Stimulated activated CD4-positive, alpha-beta T cell treated with anti-CD3 and anti-CD28 coated beads, Interleukin-1b, Interleukin-23, amount 100 ng/mL, for 4 hours (primary cell): ENCODE data around the gene HOMER3.
"Not testable (repeated sequence)": the region's sequence is repeated elsewhere in the genome, so short reads cannot be mapped to it uniquely, and the experiment has no call there.

Experiments used
- DNase-seq, 2 donors: peaks; one replicate each; pipeline ENCODE4 v3.0.0-alpha.2; 2020; ENCODE audit warnings: low read depth in 2 of 2

The HOMER3 gene

DNA sequence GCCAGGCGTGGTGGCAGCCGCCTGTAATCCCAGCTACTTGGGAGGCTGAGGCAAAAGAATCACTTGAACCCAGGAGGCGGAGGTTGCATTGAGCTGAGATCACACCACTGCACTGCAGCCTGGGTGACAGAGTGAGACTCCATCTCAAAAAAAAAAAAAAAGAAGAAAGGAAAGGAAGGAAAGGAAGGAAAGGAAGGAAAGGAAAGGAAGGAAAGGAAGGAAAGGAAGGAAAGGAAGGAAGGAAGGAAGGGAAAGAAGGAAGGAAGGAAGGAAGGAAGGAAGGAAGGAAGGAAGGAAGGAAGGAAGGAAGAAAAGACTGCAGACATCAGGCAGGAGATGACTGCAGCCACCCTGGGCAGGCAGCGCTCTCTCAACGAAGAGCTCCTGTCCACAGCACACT lies 38.5 kb downstream of the HOMER3 start:
- DNase-seq, result not testable (repeated sequence)

- DNase-seq, result no peak
Measured at GRCh38 chr19:18901491-18901890, 39.5 kb downstream of the HOMER3 start.

- no peak for DNase-seq
Measured at GRCh38 chr19:18900700-18901481, 40.1 kb downstream of the HOMER3 start.

GRCh38 chr19:18899624-18900560 lies 41.1 kb downstream of the HOMER3 start:
- DNase-seq, result no peak

DNA sequence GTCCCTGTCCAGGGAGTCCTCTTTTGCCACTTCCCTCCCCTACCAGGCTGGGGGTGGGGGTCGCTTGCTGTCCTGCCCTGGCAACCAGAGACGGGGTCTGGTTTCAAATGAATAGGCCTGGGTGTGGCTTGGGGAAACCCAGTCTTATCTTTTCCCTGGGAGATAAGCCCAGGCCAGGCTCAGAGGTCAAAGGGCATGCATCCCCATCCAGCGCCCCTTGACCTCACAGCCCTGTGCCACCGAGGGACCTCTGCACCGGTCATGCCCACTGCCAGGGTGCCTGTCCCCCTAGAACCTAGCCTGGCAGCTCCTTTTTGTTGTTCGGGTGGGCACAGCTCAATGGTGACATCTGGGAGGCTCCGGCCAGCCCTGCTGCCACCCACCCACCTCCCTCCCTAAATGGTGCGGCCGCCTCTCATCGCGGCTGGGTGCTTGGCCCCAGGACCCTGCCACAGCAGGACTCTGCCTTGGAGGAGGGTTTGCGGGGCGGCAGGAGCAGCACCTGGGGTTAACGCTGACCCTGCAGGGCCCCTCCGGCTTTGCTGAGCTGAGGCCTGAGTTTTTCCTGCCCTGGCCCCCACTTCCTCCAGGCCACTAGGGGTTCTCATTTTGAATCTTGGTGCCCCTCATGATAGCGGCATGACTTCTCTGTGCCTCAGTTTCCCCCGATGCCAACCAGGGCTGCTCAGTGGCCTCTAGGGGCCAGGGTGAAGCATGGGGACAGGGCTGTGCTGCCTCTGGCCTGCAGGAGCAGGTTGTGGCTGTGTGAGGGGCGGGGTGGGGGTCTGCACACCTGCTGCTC lies 42.2 kb downstream of the HOMER3 start:
- DNase-seq, result no peak

DNA sequence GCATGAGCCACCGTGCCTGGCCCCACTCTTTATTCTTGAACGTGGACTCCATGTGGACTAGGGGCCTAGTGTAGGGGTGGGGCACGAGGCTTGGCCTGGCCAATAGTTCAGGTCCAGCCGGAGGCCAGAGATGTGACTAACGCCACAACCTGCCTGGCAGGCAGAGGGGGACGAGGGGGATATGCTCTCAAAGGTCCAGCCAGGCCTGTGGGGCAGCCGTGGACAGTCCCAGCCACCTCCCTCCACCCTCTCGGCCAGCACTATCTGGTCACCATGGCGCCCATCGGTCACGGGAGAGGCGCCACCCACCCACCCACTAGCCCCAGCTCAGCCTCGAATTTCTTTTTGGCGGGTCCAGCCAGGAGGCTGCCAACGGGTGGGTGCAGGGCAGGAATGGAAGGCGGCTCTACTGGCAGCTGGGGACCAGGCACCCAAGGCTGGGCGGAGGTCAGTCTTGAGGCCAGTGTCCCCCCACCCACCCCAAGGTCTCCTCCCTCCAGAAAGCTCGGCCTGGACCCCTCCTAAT lies 42.9 kb downstream of the HOMER3 start:
- no peak for DNase-seq

DNA sequence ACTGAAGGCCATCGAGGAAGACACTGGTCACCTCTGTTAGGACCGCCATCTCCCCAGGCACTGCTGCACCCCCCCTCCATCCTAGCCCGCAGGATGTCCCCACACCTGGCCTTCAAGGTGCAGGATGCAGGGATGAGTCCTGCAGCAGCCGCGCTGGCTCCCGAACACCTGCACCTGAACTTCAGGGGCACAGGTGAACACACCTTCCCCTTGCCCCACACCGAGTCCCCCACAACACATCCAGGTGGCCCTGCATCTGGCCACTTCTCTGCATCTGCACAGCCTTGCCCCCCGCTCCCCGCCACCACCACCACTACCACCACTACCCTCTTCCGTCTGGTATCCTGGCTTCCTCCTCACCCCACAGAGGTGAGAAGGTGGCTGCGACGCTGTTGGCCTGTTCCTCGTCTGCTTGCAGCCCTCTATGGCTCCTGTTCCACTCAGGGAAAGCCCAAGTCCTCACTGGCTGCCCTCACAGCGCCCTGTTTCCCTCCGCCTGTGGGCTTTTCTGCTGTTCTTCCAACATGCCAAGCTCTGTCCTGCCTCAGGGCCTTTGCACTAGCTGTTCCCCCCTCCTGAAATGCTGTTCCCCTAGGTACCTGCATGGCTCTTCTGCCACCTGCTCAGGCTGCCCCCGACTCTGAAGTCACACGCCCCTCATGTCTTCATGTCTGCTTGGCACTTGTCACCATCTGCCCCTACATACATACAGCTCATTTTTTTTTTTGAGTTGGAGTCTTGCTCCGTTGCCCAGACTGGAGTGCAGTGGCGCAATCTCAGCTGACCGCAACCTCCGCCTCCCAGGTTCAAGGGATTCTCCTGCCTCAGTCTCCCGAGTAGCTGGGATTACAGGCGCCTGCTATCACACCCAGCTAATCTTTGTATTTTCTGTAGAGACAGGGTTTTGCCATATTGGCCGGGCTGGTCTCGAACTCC lies 43.7 kb downstream of the HOMER3 start:
- no peak for DNase-seq

DNA sequence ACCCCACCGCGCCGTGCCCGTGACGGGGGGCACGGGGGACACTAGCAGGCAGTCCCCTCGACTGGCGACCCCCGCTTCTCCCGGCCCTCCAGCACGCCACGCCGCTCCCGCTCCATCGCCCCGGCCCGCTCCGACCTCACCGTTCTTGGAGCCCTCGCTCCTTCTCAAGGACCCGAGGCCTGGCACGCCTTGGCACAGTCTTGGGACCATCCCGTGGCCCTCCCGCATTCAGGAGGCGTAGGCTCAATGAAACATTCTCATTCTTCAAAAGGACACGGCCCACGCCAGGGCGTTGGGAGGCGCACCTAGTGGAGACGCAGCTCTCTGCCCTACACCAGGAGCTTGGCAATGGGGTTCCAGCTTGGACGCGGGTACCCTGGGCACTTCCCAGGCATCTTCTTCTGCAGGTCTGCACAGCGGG lies 44.6 kb downstream of the HOMER3 start:
- DNase-seq, result no peak

- DNase-seq, result no peak
Measured at GRCh38 chr19:18895824-18896341, 45.1 kb downstream of the HOMER3 start, which contains the start of gene CERS1. TSS of gene CERS1 (minus strand) at chr19:18896158. CDS start at chr19:18896072, 86 bp downstream.

DNA sequence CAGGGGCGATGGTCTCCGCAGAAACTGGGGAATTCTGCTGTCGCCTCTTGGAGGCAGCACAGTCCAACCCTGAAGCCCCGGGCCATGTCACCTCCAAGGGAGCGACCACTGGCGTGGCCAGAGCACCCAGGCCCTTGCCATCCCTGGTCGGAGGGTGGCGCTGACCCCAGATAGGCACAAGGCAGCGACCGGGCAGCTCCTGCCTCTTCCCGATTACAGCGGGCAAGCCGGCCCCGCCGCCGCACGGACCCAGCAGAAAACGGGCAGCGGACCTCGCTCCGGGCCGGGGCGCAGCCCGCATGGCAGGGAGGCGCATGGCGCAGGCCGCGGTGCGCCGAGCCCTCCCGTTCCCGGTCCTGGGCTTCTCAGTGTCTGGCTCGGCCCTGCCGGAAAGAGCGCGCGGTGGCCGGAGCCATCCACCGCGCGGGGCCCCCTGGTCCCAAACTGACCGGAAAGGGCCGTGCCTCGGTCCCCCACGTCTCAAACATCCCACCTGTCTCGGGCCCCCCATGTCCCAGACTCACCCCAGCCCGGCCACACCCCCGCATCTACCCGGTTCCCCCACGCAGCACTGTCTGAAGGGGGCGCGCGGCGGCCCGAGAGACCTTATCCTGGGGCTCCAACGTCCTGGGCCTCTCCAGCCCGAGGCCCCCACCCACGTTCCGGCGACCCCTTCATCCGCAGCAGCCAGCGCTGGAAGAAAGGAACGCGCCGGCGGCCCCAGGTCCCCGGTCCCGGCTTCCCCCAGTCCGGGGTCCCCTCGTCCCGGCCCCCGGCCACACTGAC lies 45.8 kb downstream of the HOMER3 start:
- no peak for DNase-seq

DNA sequence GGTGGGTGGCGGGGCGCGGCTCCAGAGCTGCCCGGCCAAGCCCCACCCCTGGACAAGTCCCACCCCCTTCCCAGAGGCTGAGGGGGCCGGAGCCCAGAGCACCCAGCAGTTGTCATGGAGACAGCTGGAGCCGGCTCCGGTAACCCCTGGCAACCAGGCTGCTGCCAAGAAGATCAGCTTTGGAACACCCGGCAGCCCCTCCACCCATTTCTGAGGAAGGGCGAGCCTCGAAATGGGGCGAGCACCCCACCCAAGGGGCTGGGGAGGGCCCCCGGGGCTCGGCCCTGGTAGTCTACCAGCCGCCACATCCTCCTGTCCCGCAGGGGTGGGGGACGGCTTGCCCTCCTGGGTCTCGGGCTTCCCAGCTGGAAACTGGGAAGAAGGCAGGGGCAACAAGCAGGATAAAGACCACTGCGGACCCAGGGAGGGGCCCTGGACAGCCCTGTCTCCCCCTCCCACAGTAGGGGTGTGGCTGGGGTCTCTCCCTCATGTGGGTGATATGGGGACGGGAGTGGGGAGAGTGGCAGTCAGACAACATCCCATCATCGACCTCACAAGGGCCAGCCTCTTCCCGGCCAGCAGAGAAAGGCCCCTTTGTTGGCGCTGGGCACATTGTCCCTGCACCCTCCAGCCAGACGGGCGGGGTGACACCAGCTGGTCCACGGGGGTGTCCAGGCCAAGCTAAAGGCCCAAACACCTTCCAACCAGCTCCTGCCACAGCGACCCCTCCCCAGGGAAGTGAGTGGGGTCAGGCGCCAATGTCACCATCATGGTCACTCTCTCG lies 46.6 kb downstream of the HOMER3 start:
- no peak for DNase-seq

DNA sequence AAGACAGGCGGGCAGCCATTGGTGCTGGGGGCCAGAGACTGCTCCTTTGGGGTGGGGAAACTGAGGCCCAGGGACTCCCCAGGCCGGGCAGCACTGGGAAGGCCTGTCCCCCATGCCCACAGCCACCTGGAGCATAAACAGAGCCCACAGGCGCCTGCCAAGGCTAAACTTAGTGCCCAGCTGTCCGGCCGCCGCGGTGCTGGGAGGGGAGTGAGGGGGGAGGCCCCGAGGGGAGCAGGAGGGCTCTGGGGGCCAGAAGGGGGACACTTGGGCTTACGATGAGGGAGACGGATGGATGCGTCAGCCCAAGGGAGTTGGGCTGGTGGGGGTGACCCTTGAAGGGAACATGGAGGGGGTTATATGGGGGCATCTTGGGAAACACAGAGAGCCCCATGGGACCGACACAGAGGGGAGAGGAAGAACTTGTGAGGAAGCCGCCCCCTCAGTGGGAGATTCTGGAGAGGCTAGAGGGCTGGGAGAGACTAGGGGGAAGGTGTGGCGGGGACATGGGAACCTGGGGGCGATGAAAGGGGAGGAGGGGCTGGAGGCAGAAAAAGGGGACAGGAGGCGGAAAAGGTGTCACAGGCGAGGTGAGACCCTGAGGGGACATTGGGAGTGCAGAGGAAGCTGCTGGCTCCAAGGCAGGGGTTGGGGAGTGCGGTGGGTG lies 47.3 kb downstream of the HOMER3 start:
- no peak for DNase-seq

DNA sequence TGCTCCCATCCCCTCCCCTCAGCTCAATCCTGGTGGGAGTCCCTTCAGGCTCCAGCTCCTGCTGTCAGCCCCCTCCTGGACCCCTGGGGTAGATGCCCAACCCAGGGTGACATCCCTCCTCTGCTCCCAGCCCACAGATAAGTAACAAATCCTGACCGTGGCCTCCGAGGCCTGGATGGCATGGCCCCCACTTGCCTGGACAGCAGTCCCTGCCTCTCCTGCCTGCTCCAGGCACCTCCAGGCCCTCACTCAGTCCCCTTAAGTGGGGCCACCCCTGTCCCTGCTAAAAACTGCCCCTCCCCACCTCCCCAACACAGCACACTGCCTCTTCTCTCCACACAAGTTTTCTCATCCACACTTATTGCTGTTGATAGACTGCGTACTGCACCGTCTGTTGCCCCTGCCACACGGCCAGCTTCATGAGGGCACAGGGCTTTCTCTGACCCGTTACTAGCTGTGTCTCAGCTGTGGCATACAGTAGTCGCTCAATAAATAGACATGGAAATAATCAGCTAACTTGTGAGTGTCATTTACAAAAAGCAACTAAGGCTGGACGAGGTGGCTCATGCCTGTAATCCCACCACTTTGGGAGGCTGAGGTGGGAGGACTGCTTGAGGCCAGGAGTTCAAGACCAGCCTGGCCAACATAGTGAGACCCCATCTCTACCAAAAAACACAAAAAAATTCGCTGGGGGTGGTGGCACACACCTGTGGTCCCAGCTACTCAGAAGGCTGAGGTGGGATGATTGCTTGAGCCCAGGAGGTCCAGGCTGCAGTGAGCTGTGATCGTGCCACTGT lies 50.9 kb downstream of the HOMER3 start:
- DNase-seq, result no peak

DNA sequence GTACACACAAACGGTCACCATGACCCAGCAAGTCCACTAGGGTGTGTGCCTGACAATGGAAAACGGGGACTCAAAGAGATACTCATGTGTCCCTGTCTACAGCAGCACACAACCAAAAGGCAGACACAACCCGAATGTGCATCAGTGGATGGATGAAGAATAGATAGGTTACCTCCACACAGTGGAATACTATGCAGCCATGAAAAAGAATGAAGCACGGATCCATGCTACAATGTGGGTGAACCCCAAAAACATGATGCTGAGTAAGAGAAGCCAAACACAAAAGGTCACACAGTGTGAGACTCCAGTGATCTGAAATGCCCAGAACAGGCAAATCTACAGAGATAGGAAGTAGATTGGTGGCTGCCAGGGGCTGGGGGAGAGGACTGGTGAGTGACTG lies 54.0 kb downstream of the HOMER3 start:
- no peak for DNase-seq

DNA sequence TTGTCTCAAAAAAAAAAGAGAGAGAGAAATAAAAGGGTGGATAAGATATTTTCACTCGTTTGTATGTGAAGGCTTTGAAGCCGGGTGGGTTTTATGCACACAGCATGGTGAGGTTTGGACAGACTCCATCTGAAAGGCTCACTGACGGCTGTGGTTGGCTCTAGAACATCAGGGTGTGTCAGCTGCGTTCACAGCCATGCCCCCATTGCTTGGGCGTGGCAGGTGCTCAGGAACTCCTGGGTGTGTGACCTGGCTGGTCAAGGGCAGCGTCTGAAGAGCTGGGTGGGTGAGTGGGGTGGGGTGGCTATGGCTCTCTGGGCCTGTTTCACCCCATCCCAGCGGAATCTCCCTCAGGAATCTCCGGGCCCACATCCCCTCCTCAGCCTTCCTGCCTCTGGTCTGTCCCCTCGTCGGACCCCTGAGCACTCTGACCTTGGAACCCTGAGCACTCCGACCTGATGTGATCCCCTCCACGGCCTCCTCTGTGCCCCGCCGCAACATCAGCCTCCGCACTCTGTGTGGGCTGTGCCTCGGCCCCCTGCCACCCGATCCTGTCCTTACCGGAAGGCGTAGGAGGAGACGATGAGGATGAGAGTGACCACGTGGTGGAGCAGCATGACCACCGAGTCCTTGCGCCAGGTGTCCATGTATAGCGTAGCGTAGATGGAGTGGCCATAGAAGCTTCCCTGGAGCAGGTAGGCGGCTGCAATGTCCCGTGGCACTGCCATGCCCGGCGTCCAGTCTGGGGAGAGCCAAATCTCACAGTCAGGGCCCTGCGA lies 57.3 kb downstream of the HOMER3 start:
- DNase-seq, result no peak

GRCh38 chr19:18881491-18881890 lies 59.5 kb downstream of the HOMER3 start:
- DNase-seq, result no peak
